Dermis microvascular lymphatic vessel endothelial cell (primary cell): ENCODE results near the gene MRPS27. TPM values are rescaled to one million over a fixed set of nuclear protein-coding genes. Genes with fewer than 3 reads are reported as not detected.
"Not testable (repeated sequence)": the region's sequence is repeated elsewhere in the genome, so short reads cannot be mapped to it uniquely, and the experiment has no call there.

Experiments
- DNase-seq, 2 donors: peaks; one replicate each; pipeline versions ENCODE4 v3.0.0 to v3.0.0-alpha.2; 2010; ENCODE audit warnings: low read depth in 2 of 2
- total RNA-seq: library from RNA; depleted of rRNA; stranded (reverse); fragments of >200 nt; gene quantifications from 2 replicates; pipeline ENCODE4 v1.2.1, GENCODE V29; 2014

MRPS27 gene
- total RNA-seq, 1 donor from 2014 or later: 82.3 TPM

DNA sequence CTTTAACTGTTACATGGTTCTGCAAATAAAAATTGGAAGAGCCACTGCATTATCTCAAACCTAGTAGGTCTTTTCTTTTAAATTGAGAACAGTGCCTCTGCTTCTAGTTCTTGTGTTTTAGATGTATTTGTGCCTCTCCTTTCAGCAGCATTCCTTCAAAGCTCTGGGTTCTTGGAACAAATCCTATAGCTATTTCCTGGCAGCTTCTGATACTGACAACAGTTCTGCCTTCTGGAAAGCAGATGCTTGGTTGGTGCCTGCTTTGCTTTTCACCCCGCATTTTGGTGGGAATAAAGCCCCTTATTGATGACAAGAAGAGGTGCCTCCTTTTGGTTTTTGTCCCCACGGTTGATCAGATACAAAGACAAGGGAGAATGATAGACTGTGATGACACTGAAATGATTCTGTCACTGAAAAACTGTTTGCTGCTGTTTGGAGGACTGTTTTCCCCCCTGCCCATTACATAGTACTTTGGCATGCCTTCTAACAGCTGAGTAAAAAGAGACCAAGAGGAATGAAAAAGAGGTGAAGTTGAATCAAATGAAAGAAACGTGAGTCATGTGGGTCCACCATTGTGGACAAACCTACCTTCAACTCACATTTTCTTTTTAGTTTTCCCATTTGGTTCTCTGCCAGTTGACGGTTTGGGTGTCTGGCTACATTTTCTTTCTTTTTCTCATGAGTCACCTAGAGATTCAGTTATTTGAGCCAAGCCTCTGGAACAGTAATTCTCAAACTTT is 5.7 kb upstream of the MRPS27 start:
- peak in 1 of 2 donors; percentile 36 for DNase-seq

DNA sequence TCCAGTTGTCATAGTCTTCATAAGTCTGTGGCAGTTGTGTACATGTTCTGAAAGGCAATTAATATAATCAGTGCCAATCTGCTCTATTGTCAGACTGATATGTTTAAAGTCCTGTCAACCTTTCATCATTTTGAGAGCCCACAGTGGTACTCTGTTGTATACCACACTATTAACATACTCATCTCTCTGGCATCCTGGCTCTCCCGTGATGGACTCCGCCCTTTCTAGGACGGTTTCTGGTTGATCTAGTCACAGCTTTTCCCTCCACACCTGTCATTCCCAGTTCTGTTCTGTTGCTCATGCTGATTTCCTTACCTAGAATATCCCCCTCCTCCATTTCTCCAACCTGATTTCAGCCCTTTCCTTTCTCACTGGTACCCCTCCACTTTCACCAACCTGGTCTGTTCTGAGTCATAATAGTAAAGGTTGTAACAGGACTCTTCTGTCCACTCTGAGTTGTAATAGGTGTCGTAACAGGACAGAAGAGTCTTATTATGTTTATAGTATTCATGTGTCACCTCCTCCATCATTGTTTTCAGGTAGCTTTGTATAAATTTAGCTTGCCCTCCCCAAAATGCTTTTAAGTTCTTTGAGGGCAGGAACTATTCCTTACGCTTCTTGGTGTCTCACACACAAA is 4.3 kb upstream of the MRPS27 start:
- no peak for DNase-seq

DNA sequence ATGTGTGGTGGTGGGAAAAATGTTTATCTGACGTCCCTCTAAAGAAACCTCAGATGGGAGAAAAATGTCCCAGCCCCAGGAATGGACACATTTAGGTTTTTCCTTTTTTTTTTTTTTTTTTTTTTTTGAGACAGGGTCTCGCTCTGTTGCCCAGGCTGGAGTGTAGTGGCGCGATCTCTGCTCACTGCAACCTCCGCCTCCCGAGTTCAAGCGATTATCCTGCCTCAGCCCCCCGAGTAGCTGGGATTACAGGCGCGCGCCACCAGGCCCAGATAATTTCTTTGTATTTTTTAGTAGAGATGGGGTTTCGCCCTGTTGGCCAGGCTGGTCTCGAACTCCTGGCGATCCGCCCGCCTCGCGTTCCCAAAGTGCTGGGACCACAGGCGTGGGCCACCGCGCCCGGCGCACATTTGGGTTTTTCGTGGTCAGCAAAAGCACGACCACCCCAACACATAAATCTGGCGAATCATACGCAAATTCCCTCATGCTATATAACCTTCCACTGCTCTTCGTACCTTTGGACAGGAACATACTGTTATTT is 535 bp downstream of the MRPS27 start:
- not testable (repeated sequence) for DNase-seq

DNA sequence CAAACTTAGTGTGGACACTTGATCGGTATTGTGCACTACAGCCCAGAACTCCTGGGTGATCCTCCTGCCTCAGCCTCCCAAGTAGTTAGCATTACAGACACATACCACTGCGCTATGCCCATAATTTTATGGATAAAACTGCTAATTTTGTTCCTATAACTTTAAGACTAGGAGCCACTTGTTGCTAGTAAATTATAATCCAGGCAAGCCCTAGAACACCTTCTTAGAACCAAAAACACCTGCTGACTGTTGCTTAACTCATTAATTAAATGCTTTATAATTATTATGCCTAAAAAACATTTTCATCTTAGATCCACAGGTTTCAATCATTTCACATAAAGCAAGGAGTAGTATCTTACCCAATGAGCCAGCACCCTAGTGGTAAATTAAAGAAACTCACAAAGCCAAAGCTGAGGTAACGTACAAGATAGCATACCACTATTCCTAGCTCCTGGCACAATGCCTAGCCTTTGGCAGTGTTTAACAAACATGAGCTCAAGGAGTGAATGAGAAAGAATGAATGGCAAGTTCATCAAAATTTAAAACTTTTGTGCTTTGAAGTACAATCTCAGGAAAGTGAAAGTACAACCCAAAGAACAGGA is 5.4 kb downstream of the MRPS27 start:
- DNase-seq: peak in 1 of 2 donors; percentile 72

DNA sequence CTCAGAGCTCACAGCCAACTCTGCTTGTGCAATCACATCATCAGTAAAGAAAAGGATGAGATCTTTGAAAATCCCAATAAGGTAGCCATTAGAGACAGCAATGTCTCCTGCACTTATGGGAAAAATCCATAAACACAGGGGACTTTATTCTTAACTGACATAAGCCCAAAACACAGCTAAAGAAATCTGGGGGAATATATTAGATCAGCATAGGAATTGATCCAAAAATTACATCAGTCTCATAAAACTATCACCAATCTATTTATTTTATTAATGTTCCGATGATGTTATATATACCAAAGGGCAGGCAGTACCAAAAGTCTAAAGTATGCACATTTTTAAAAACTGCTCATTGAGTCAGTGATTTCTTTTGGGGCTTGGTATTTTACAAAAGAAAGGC is 6.9 kb downstream of the MRPS27 start:
- DNase-seq: no peak

DNA sequence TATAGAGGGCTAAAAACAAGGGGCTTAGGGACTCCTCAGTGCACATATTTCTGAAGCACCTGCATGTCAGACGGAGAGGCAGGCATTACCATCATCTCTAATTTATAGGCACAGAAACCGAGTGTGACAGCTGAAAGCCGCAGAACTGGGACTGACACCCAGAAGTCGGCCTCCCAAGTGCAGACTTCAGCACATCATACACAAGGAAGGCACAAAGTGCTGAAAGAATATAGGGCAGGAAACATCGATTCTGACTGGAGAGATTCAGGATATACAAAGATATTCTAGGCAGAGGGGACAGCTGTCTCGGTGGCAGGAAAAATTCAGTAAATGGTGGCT is 11.2 kb downstream of the MRPS27 start:
- DNase-seq: no peak

DNA sequence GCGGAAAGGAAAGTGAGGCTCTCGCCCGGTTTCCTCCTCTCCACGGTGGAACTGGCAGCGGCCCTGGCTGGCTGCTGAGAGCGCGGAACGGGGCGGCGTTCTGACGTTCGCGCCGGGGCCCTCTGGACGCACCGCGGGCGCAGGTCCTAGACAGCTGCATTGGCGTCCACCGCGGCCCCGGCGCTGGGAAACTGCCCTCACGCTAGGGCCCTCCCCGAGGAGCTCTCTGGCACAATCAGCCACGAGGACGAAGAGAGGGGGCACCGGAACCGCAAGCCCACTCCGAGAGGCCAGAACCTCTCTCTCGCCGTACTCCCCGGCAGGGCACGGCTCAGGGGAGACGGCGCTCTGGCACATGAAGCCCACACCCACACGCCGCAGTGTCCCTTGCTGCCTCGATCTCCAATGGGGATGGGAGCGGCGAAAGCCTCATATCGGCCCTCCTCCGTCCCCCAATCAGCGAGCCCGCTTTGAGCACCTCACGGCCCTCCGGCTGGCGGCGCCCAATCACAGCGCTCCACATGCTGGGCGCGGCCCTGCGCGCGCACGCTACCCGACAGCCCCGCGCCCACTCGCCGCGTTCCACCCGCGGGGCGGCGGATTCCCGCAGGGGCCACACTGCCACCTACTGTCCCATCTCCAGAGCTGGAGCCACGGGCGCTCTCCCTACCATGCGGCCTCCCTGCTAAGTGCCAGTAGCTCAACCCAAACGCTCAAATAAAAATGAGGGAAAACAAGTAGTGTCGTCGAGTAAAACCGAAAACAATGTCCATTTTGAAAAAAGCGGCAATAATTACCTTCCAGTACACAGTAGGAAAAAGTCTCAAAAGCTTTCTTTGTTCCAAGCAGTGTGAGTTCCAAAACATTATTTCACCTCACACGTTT is 11.8 kb downstream of the MRPS27 start:
- DNase-seq: peak; percentile 95 to 99

DNA sequence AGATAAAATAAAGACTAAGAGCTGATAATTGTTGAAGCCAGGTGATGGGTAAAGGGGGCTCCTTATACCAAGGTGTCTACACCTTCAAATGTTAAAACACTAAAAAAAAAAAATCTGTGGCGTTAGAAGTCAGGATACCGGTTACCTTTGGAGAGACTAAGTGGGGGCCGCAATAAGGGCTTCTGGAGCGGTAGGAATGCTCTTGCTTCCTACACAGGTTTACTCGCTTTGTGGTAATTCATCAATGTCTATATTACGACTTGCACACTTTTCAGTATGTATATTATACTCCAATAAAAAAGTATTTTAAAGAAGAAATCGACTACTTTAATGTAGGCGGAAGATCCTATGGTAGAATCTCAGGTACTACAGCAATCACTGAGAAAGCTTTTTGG is 12.5 kb downstream of the MRPS27 start:
- no peak for DNase-seq

DNA sequence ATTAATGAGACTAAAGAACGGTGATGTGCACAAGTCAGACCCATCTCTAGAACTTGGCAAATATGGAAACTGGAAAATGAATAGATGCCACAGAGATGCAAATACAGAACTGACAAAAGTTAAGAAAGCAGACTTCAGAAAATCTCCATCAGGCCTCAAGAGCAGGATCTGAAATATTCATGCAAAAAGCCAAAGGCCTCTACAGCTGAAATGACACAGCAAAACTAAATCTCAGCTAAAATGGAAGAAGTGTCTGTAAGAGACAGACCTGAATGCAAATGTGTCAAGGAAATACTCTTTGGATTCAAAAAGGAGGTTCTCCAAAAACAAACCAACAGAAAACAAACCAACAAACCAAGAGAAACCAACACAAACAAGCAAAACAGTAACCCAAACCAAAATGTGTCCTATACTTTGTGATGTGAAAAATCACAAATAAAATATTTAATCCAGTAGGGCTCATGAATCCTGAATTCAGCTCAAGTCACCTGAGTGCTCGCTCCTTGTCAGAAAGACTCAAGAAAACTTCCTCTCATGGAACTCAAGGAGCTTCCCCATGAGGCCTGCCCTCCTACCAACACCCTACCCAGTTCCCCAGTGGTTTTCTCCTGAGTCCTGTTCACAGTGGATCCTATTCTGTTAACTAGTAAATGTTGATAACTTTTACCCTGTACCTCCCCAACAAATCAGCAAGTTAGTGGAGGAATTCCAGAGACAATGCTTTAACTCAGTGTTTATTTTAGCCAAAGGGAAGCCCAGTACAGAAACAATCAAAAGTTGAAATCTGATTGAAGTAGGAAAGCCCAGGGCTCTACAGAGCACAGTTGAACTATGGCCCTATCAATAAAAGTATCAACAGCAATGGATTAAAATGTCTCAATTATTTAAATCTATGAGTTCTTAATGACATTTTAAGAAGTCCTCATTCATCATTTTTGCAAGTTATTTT is 14.6 kb downstream of the MRPS27 start:
- no peak for DNase-seq

DNA sequence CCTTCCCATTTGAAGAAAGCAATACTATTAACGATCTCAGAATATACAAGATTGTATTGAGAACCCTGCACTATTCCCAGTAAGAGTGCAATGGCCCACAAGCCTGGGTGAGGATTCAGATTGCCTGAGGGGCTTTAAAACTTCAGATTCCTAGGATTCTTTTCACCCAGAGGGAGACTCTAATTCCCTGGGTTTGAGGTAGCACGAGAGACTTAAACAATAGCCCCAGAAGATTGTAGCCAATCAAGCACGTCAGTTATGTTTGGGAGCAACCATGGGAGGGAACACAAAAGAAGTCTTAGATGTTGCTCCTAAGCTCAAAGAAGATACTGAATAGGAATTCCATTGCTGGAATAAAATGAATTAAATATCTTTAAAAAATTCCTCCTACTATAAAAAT is 17.9 kb downstream of the MRPS27 start:
- no peak for DNase-seq

DNA sequence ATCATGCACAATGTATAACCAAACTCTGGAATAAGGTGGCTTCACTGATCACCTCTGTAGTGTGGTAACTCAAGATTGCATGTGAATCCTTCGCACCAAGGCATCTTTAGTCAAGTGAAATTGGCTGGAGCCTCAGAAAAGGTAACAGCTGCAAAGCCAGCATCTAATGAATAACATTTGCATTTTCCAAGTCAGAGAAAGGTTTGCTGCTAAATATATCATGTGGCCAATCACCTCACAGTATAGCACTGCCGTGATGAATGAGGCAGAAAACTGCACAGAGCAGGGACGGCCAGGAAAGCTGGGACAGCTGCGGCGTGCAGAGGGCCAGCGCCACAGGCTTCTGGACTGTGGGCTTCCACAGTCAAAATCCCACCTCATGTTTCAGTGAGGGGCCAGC is 18.5 kb downstream of the MRPS27 start:
- no peak for DNase-seq

DNA sequence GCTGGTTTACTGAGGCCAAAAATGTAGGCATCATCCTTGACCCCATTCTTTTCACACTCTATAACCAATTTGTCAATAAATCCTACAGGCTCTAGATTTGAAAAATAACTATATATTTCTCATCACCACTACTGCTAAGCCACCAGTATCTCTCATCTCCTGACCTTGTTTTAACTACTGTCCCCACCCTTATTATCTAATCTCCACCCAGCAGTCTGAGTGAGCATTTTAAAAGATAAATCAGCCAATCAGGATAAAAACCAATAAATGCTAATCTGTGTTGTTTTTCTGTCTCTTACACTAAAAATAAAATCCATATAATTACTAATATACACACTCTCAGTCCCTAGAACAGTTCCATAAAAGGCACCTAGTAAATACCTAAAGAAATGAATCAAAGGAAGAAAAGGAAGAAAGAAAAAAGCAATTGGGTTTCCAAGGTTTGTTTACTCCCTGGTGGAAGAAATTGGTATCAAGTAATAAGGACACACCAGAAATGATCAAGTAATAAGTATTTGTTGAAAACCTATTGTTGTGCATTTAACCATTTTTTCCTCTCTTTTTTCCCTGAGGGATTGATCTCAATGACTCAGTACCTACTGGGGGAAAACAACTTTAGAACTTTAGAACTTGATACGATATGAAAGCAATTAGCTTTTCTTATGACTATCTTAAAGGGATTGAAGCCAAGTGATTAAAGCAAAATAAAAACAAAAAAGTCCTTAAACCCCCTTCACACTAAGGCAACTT is 19.3 kb downstream of the MRPS27 start:
- peak in 1 of 2 donors; percentile 49 for DNase-seq

DNA sequence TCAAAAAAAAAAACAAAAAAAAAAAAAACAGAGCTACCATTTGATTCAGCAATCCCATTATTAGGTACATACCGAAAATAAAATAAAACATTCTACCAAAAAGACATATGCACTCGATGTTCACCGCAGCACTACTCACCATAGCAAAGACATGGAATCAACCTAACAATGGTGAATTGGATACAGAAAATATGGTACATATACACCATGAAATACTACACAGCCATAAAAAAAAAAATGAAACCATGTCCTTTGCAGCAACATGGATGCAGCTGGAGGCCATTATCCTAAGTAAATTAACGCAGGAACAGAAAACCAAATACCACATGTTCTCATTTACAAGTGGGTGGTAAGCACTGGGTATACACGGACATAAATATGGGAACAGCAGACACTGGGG is 21.3 kb downstream of the MRPS27 start:
- no peak for DNase-seq

DNA sequence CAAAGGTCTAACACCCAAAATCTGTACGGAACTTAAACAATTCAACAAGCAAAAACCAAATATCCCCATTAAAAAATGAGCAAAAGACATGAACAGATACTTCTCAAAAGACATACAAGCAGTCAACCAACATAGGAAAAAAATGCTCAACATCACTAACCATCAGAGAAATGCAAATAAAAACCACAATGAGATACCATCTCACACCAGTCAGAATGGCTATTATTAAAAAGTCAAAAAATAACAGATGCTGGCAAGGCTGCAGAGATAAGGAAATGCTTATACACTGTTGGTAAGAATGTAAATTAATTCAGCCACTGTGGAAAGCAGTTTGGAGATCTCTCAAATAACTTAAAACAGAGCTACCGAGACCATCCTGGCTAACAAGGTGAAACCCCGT is 21.9 kb downstream of the MRPS27 start:
- DNase-seq: not testable (repeated sequence)

DNA sequence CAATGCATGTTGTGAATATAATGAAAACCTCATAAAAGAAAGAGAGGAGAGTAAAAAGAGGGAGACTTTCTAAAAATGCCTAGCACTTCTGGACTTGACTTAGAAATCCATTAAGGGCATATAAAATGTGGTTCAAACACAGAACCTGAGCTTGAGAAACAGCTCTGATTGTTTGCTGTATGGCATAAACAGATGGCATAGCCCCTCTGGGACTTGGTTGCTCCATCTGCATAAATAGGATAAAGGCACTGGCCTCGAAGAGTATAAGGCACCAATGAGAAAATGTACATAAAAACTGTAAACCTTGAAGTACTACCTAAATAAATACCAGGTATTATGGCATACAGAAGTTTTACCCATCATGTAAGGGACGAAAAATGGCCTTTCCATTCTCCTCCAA is 23.8 kb downstream of the MRPS27 start:
- no peak for DNase-seq

DNA sequence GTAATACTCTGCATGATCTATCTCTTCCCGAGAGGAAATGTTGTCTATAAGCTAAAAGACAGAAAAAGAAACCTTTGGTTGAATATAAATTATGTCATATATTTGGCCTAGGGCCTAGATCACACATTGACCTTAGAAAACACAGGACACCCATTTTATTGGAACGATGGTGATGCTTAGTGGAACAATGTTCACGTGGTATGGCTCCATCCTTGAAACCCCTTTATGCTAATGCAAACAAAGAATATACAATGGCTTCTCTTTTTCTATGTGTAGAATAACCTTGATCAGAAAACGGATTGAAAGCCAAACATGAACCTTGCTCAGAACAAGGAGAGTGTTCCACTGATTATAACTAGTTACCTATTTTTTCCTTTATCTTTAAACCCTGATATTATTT is 24.5 kb downstream of the MRPS27 start:
- DNase-seq: no peak

DNA sequence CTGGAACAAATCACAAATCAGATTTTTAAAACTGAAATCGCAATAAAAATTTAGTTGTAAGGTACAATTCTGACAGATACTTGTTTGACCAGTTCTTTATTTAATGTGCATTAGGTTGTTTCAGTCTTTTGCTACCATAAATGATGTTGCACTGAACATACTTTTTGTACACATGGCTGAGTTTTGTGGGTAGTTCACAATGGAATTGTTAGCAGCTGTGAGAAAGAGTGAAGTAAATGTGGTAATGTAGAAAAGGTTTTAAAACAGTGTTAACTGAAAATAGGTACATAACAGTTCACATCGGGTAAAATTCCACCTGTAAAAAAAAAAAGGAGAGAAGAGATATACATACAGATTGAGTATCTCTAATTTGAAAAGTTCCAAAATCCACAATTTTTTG is 25.6 kb downstream of the MRPS27 start:
- no peak for DNase-seq

DNA sequence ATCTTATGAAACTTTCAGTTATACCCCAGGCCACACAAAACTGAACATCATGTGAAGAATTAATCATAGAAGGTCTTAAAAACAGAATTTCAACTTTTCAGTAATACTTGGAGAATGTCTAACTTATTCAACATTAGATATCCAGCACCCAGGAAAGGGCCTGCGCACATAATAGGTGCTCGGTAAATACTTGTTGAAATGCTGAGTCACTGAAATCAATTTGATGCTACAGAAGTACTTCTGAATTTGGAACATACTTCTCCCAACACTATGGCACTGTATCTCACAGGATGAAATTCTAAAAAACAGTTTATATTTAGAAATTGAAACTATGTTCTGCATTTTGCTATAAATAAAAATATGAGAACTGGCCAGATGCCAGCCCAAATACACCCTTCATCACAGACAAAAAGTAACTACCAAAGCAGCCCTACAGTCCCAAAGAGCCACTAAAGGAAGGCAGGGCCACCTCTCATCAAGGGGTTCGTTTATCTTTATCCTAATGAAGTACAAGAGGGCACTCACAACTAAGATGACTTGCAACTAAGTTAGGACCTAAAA is 26.5 kb downstream of the MRPS27 start:
- DNase-seq: no peak

DNA sequence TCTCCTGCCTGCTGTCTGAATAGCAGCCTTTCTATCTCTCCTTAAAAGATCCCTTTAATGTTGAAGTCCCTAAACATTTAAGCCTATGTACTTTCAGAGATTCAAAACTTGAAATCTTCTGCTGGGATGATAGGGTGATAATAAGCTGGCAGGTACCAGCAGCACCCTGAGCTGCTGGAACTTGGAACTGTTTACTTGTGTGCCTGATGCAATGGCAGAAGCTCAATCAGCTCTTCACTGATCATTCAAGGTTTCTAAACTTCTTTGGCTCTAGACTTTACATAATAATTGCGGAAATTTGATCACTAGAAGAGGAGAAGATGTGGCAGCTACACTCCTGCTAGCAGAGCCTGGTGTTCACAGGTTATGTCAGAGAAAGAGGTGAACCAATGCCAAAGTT is 27.6 kb downstream of the MRPS27 start:
- DNase-seq: no peak

DNA sequence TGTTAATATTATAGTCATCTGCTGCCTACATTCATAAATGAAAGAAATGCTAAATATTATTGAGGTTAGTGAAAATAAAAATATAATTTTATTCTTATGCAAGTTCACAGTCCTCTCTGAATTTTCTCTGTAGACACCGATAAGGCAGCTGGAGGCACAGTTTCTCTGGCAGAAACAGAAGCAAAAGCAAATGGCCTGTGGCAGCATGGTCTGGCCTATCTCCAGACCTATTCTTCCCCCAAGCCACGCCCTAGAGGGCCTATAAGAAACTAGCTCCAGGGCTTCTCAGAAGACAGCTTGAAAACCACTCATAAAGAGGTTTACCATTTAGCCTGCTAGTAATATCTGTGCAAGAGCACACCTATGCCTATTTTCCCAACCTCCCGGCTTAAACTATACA is 28.4 kb downstream of the MRPS27 start:
- no peak for DNase-seq
